GM12878 (cell line): Measurements from ENCODE around the gene ANKMY1. TPM values are rescaled to one million over a fixed set of nuclear protein-coding genes. Genes with fewer than 3 reads are reported as not detected.
A peak's percentile ranks its signal among the peaks of the same experiment; 100 is the strongest.

ENCODE experiments used
- BRCA1 ChIP-seq: IDR thresholded peaks from 2 replicates; pipeline ENCODE4 v1.6.1; 2011; ENCODE audit warnings: low read depth, low read length, improper control_type of control experiment
- DPF2 ChIP-seq: fragments of 450-650 bp; IDR thresholded peaks from 2 replicates; pipeline ENCODE4 v1.6.1; 2017; ENCODE audit warnings: mild to moderate bottlenecking
- E2F4 ChIP-seq: IDR thresholded peaks from 2 replicates; pipeline ENCODE4 v1.6.1; 2012; ENCODE audit warnings: low read depth, low read length, improper control_type of control experiment
- HDAC2 ChIP-seq: fragments of 200-600 bp; sonication (generic); IDR thresholded peaks from 2 replicates; pipeline ENCODE4 v1.6.1; 2017
- MLLT1 ChIP-seq: fragments of 450-650 bp; IDR thresholded peaks from 2 replicates; pipeline ENCODE4 v1.6.1; 2016; ENCODE audit warnings: mild to moderate bottlenecking
- NR2C1 ChIP-seq: fragments of 450-650 bp; IDR thresholded peaks from 2 replicates; pipeline ENCODE4 v1.6.1; 2017; ENCODE audit warnings: antibody characterized with exemption, mild to moderate bottlenecking, moderate library complexity
- ZBTB33 ChIP-seq: fragments of 450-650 bp; IDR thresholded peaks from 2 replicates; pipeline ENCODE4 v1.6.1; 2017; ENCODE audit warnings: mild to moderate bottlenecking
- ZNF217 ChIP-seq: fragments of 450-650 bp; IDR thresholded peaks from 2 replicates; pipeline ENCODE4 v1.6.1; 2017; ENCODE audit warnings: antibody characterized with exemption, mild to moderate bottlenecking
- polyA plus RNA-seq, 11 experiments: library from polyadenylated mRNA; depleted of rRNA in 4 of 11; unstranded in 6 of 11; stranded (reverse) in 5 of 11; fragments of >200 nt; fragmentation: Nextera tagmentation in 4 of 11; fragmentation: Illumina TruSeq in 1 of 11; extraction: Ambion mirVana in 4 of 11; extraction: Trizol in 1 of 11; gene quantifications; 1 replicate in 1 of 11; 2 replicates in 10 of 11; pipeline versions ENCODE4 v1.2.1 to v1.2.3, GENCODE V29; 2011 to 2016; ENCODE audit warnings: inconsistent platforms in 2 of 11, missing spikeins in 2 of 11, low read depth in 1 of 11
- total RNA-seq, 4 experiments: library from RNA; depleted of rRNA in 3 of 4; stranded (reverse); fragments of >200 nt in 3 of 4; fragmentation: Illumina TruSeq in 1 of 4; extraction: Trizol in 1 of 4; gene quantifications; 2 replicates each; pipeline versions ENCODE4 v1.2.1 to v1.2.3, GENCODE V29; 2013 to 2021
- TF ChIP-seq, protein P1 (sequence below): IDR thresholded peaks from 2 replicates; pipeline ENCODE4 v1.6.1; 2011; ENCODE audit warnings: borderline replicate concordance, low read depth, mild to moderate bottlenecking, moderate library complexity, mixed read lengths, low read length; ENCODE audit not compliant: insufficient read depth; ENCODE audit errors: extremely low read length

The ANKMY1 gene
- total and polyA plus RNA-seq, 10 of the 15 experiments (the other 5 are each of a cell fraction or from before 2014, with no cell fraction given): 1.1 to 15.3 (median 11.1) TPM

DNA sequence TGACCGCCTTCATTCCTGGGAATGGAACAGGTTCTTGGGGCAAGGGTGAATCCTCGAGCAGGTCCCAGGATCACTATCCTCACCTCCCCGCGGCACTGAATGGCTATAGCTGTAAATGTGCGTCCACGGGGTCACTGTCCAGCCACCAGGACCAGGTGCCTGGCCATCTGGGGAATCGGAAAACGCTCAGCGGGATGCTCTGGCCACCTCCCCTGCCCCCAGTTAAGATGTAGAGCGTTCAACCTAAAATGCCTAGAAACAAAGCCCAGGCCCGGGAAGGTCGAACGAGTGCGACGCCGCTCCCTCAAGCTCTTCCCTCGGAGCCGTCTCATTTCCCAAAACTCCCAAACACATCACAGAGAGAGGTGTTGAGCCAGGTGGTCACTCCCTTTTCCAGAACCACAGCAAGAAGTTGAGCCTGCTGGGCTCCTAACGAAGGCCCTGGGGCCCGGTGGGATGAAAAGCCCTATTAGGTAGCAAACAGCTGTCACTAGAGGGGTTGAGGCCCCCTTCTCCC lies 28.0 kb upstream of the ANKMY1 start (continued):
- TF ChIP-seq E2F4: no peak
- no peak for TF ChIP-seq NR2C1
- no peak for TF ChIP-seq ZBTB33
- TF ChIP-seq HDAC2: 0 out of 2 replicates have a peak, but pooled peaks have one; percentile 37
- TF ChIP-seq BRCA1: no peak
- no peak for TF ChIP-seq DPF2
- no peak for TF ChIP-seq ZNF217
- TF ChIP-seq, protein P1, sequence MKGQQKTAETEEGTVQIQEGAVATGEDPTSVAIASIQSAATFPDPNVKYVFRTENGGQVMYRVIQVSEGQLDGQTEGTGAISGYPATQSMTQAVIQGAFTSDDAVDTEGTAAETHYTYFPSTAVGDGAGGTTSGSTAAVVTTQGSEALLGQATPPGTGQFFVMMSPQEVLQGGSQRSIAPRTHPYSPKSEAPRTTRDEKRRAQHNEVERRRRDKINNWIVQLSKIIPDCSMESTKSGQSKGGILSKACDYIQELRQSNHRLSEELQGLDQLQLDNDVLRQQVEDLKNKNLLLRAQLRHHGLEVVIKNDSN: no peak
- TF ChIP-seq MLLT1: peak; percentile 73; the same call in 1 of the 2 replicates
